Activated naive CD4-positive, alpha-beta T cell treated with Interleukin-2 at 50 U/mL for 16 hours (primary cell): Measurements from ENCODE around the gene BEAN1.
A peak's percentile ranks its signal among the peaks of the same experiment; 100 is the strongest.

Experiments used
- DNase-seq: peaks from one replicate; pipeline ENCODE4 v3.0.0-alpha.2; 2020

The BEAN1 gene, protein sequence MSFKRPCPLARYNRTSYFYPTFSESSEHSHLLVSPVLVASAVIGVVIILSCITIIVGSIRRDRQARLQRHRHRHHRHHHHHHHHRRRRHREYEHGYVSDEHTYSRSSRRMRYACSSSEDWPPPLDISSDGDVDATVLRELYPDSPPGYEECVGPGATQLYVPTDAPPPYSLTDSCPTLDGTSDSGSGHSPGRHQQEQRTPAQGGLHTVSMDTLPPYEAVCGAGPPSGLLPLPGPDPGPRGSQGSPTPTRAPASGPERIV

DNA sequence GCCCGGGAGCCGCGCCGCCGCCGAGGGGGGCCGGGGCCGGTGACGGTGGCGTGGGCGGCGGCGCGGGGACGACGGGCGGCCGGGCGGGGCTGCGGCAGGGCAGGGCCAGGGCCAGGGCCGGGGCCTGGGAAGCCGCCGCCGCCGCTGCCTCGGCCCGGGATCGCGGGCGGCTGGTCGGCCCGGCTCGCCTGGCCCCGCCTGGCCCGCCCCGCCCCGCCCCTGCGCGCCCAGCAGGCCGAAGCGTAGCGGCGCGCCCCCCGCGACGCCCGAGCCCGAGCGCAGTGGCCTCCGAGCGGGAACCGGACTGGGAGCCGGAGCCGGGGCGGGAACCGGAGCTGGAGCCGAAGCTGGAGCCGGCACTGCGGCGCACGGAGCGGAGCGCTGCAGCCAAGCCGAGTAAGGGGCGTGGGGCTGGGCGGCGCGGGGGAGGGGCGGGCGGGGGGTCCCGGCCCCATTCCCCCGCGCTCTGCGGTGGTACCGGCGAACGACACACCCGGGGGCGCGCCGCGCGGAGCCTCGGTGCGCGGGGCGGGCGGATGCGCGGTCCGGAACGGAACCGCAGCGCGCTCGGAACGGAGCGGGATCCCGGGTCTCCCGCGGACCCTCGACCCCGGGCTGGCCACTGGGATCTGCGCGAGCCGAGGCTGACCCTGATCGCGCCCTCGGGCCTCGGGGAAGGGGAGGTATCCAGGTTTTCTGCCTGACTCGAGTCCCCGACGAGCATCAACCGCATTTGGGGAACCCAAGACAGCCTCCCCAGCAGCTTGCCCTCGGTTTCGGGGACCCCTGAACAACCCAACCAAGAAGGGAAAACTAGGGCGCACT is at the start of gene BEAN1:
Gene BEAN1 (plus strand): TSS at position 260 of the 825 bp plus-strand sequence. CDS start 10,382 bp downstream, outside the sequence.
- peak; percentile 11 for DNase-seq

DNA sequence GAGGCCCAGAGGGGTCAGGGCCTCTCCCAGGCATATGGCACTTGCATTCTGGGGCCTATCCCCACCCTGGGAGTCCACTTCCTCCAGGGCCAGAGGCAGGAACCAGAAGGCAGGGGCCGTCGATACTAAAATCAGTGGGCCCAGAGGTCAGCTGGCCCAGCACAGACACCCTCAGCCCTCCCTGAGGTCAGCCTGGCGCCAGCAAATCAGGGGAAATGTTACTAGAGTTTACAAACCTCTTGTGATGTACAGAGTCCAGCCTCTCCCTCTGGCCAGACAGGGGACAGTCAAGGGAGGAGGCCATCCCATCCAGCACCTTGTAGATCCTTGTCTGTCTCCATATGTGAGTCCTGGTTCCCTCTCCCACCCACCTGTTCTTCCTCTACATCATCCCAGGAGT is 49.8 kb upstream of the BEAN1 start:
- no peak for DNase-seq

DNA sequence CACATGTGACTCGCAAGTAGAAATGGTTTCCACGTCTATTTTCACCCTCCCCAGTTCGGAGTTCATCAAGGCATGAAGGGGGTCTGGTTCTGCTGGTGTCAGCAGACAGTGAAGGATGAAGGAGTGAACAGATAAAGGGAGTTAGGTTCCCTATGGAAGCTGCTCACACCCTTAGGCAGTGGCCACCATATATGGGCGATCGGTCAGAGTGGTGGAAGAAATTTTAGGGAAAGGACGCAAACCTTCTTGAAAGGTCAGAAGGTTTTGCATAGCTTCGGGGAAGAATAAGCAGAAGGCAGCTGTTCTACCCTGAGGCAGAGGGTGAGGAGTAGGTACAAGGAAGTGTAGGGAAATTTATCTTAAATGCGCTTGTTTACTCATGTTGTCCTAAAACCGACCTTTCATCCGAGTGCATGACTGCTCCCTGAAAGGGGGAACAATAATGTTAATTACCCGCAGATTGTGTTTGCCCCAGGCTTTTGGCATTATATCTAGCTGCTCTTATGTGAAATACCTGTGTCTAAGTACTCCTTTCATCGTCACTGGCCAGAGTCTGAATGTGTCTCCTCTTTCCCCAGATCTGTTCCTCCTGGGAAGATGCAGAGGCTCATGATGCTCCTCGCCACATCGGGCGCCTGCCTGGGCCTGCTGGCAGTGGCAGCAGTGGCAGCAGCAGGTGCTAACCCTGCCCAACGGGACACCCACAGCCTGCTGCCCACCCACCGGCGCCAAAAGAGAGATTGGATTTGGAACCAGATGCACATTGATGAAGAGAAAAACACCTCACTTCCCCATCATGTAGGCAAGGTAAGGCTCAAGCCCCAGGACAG is 48.1 kb upstream of the BEAN1 start:
- DNase-seq, result no peak

DNA sequence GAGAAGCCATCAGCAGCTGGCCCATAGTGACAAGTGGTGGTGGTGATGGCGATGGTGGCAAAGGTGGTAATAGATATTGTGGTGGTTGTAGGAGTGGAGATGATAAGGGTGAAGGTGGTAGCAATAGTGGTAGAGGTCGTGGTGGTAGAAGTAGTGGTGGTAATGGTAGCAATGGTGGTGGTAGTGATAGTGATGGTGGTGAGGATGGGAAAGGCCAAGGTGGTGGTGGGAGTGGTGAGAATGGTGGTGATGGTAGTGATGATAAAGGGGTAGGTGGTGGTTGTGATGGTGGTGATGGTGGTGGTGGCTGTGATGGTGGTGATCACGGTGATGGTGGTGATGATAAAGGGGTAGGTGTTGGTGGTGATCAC is 47.5 kb upstream of the BEAN1 start:
- DNase-seq, result no peak

DNA sequence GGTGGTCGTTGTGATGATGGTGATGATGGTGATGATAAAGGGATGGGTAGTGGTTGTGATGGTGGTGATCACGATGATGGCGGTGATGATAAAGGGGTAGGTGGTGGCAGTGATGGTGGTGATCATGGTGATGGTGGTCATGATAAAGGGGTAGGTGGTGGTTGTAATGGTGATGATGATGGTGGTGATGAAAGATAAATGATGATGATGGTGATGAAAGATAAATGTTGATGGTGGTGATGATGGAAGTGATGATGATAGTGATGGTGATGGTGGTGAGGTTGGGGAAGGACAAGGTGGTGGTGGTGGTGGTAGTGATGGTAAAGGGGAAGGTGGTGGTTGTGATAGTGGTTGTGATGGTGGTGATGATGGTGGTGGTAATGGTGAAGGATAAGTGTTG is 46.7 kb upstream of the BEAN1 start:
- DNase-seq, result no peak

DNA sequence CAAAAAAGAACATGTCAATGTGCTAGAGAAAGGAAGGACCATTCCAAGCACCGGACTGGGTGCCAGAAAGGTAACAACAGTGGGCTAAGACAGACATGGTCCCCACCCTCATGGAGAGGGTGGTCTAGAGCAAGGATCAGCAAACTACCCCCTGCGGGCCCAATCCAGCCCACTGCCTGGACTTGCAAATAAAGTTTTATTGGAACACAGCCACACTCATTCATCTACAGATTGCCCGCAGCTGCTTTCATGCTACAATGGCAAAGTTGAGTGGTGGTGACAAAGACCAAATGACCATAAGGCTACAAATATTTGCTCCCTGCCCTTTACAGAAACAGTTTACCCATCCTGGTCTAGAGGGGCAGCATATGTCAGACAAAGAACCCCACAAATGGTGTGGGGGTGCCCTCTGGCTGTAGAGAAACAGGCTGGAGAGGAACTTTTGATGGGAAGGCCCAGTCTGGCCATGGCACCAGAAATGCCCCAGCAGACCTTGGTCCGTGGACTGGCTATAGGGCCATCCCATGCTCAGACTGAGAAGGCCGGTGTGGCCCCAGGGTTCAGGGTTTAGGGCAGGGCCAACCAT is 45.4 kb upstream of the BEAN1 start:
- no peak for DNase-seq

DNA sequence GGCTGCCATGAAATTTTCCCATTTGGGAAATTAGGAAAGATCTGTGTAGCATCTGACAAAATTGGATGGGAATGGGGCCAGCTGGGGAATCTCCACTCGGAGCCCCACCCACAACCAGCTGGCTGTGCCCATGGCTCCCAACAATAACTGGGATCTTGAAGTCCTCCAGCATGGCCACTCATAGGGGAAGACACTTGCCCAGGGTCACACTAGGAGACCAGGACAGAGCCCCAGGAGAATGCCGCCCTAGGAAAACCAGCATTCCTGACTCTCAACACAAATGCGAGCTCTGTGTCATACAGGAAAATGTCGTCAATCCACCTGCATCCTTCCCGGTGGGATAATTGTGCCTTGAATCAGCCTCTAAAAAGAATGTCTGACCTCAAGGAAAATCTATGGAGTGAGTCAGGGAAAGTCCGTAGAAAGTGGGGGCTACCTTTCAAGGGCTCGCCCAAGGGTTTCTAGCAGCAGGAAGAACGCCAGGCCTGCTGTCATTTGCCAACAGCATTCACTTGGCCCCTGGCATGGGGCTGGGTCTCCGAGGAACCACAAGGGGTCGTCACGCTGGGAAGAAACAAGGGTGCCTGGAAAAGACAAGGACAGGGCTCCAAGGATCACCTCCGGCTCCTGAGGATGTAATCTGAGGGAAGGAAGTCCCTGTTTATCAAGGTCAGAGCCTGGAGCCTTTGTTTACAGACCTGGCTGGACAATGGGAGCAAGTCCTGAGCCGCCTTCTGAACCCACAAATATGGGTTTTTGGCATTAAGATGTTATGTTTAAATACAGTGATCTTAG is 44.7 kb upstream of the BEAN1 start:
- DNase-seq, result no peak

DNA sequence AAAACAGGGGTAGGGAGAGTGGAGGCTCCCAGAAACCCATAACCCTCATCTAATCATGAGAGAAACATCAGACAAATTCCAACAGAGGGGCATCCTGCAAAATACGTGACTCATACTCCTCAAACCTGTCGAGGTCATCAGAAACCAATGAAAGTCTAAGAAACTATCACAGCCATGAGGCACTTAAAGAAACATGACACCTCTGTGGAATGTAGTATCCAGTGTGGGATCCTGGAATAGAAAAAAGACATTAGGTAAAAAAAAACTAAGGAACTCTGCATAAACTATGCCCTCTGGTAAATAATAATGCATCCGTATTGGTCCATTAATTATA is 44.2 kb upstream of the BEAN1 start:
- no peak for DNase-seq

DNA sequence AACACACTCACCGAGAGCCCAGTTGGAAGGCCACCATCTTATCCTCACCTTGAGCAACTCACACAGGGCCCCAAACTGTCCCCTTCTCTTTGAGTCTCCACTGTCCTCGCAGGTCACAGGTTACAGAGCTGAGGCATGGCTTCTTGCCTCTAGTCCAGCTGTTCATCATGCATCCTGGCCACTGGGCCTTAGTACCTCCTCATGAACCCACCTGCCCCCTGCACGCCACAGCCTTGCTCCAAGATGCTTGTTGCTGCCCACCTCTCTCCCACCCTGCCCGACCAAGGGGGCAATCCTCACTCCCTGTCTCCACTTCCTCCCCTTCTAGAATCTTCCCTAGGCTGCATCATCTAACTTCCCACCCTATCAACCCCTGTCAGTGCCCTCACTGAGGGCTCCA is 43.5 kb upstream of the BEAN1 start:
- DNase-seq, result no peak

DNA sequence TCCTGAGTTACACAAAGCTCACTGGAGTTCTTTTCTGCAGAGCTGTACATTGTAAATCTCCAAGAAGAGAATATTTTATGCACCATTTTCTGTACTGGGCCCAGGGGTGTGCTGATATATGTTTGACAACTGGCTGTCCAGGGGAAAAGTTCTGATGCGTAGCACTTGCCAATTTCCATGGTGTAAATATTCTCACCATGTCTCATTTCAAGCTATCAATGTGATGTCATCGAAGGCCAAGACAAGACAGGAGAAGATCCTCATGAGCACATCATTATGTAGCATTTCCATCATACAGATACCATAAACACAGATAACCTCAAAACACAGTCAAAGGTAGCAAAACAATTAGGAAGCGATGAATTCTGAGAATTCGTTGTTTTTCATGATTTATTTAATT is 41.7 kb upstream of the BEAN1 start:
- DNase-seq, result no peak

DNA sequence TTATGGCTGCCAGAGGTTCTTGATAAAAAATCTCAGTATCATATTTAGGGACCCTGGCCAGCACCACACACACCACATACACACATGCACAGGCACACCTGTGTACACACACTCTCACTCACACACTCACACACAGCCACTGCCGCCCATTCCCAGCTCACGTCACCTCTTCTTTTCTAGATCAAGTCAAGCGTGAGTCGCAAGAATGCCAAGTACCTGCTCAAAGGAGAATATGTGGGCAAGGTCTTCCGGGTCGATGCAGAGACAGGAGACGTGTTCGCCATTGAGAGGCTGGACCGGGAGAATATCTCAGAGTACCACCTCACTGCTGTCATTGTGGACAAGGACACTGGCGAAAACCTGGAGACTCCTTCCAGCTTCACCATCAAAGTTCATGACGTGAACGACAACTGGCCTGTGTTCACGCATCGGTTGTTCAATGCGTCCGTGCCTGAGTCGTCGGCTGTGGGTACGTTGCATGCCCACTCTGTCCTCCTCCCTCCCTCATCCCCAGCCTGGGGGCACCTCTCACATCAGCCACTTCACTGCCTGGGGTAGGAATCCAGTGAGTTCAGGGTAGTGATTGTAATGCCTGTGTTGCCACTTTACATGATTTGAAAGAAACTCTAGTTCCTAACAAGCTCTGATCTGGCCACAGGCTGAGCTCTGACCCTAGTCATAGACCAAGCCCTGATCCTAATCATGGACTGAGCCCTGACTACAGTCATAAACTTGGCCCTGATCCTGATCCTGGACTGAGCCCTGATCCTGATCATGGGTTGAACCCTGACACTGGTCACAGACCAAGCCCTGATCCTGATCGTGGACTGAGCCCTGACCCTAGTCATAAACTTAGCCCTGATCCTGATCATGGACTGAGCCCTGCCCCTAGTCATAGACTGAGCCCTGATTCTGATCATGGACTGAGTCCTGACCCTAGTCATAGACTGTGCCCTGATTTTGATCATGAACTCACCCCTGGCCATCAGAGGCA is 40.2 kb upstream of the BEAN1 start:
- DNase-seq, result no peak

DNA sequence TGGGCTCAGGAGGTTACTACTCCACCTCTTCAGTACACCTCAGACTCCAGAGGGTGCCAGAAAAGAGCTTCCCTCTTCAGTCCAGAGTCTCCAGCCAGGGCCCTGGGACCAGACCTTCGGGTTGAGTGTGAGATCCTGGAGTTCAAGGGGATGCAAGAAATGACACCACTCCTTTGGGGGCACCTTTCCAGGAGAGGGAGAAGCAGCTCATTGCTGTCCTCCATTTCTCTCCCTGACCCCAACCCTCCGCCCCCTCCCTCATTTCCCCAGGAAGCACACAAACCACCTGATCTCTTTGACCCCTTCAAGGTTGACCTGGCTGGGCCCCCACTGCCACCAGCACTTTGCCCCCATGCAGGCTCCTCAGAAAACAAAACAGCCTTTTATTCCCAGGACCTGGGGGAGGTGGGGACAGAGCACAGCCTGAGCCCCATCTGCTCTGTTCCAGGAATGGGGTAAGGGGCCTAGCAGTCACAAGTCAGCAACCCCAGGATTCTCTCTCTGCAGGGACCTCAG is 39.2 kb upstream of the BEAN1 start:
- DNase-seq, result no peak

DNA sequence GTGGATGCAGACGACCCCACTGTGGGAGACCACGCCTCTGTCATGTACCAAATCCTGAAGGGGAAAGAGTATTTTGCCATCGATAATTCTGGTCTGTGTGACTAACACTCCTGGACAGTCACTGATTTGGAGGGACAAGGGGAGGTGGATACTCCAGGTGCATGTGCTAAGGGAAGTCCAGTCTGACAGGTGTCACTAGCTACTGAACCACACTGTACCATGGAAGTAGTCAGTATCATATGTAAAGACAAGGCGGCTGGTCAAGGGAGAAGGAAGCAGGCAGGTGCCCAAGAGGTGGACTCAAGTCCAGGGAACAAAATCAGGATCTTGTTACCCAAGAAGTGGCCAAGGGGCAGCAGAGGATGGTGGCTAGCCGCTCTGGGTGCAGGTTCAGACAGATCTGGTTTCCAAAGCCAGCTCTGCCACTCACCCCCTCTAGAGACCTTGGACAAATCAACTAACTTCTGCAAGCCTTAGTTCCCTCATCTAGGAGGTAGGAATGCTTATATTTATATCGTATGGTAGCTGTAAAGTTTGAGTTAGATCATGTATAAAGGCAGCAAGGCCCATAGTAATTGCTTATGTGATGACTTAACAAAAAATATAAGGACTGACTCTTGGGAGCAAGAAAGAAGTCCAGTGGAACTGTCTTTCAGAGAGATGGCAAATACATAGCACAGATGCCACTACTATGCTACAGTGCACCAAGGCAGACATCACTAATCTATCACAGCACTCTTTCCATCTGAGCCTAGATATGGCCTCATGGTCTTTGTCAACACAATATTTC is 38.5 kb upstream of the BEAN1 start:
- DNase-seq, result no peak

DNA sequence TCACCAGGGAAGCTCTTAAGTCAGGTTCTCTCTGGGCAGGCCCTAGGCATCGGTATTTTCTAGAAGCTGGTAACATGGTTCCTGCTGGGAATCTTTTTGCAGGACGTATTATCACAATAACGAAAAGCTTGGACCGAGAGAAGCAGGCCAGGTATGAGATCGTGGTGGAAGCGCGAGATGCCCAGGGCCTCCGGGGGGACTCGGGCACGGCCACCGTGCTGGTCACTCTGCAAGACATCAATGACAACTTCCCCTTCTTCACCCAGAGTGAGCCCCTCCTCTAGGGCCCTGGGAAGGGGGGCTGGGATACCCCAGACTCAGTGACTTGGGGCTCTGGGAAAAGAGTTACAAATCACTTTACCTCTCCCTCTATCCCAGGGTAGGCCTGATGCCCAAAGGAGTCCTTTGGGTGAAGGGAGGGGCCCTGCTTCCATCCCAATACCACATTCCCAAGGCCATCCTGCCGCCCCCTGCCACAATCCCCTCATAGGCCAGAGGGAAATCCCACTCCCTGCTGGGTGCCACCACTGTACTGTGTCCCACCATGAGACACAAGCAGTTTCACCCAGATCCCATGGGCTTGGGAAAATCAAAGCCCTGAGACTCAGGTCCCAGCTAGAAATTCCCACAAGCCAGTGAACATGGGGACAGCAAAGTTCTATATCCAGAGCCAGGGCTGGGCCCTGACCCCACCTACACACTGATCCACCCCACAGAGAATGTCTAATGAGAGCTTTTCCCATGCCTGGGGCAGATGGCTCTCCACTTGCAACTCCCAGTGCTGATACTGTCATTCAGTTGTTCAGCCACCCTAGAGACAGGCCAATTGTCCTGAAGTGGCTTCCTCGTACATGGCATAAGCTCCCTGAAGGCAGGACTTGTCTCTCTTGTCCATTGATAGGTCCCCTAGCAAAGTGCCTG is 37.6 kb upstream of the BEAN1 start:
- DNase-seq, result no peak

DNA sequence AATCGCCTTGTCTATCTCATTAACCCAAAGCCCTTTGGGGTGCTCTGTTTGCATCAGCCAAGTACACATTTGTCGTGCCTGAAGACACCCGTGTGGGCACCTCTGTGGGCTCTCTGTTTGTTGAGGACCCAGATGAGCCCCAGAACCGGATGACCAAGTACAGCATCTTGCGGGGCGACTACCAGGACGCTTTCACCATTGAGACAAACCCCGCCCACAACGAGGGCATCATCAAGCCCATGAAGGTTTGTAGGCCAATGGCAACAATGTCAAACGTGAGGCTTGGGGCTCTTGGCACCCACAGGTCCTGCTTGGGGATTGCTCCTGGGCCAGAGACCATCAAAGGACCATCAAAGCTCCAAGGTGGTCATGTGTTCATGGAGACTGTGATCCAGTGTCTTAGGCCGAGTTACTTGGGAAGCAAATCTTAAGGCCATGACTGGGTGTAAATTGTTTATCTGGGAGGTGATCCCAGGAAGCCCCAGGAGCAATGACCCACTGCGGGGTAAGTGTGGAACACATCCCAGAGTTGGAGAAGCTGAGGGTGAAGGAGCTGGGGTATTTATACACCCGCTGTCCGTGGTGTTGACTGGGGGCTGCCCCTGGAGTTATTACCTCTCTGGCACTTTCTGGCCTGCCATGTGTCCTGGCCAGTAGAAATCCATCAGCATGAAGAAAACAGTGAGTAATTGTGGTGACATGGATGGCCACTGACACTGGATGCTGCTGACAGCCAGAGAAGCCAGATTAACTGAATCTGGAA is 36.6 kb upstream of the BEAN1 start:
- no peak for DNase-seq

DNA sequence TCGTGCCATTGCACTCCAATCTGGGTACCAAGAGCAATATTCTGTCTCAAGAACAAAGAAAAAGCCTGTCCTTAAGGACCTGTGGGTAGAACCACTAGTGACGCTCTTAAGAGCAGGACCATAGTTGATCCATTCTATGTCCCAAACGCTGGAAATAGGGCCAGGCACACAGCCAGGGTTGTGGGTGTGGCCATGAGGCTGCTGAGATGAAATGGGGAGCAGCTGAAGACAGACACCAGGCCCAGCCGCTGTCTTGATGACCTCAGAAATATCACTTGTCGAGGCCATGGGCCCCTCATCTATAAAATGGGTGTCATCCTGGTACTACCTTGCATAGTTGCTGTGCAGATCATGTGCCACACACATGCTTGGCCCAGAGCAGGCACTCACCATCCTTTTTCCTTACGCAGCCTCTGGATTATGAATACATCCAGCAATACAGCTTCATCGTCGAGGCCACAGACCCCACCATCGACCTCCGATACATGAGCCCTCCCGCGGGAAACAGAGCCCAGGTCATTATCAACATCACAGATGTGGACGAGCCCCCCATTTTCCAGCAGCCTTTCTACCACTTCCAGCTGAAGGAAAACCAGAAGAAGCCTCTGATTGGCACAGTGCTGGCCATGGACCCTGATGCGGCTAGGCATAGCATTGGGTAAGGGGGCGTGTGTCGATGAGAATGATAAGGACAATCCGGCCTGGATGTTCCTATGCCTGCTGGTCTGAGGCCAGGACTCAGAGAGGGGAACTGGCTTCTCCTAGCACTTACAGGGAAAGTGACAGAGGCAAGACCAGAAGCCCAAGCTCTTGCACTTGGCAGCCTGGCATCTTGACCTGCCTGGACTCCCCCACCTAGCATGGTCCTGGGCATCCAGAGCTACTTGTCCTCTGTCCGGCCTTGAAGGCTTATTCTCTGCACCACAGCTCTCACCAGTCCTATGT is 35.1 kb upstream of the BEAN1 start:
- DNase-seq, result no peak
